Natural killer cell (primary cell): ENCODE results near the gene NOL3. TPM values are rescaled to one million over a fixed set of nuclear protein-coding genes. Genes with fewer than 3 reads are reported as not detected.

Experiments used
- ATAC-seq, 3 donors: fragments of 150-1000 bp in 2 of 3; fragments of 200-7000 bp in 1 of 3; cut with Tn5 transposase; 1 replicate in 1 of 3; 2 replicates in 2 of 3; pipeline ENCODE4 v1.10.0; 2021; ENCODE audit warnings: mild to moderate bottlenecking in 2 of 3, moderate library complexity in 2 of 3
- DNase-seq, 2 donors: peaks; one replicate each; pipeline versions ENCODE4 v3.0.0 to v3.0.0-alpha.2; 2013 to 2021; ENCODE audit warnings: mixed read lengths in 1 of 2
- H3K27ac ChIP-seq: one replicate; pipeline ENCODE4 v1.5.1; 2013; ENCODE audit warnings: mild to moderate bottlenecking, low read length
- H3K27me3 ChIP-seq: one replicate; pipeline ENCODE4 v1.6.1; 2013; ENCODE audit warnings: low read length; ENCODE audit not compliant: control insufficient read depth, insufficient read depth
- H3K36me3 ChIP-seq: one replicate; pipeline ENCODE4 v1.6.1; 2013; ENCODE audit warnings: low read length; ENCODE audit not compliant: control insufficient read depth, insufficient read depth
- H3K4me1 ChIP-seq: one replicate; pipeline ENCODE4 v1.6.1; 2013; ENCODE audit warnings: low read length; ENCODE audit not compliant: control insufficient read depth, insufficient read depth
- H3K4me3 ChIP-seq: one replicate; pipeline ENCODE4 v1.5.1; 2013; ENCODE audit warnings: low read length
- H3K9me3 ChIP-seq: one replicate; pipeline ENCODE4 v1.6.1; 2013; ENCODE audit warnings: low read length; ENCODE audit not compliant: control insufficient read depth, insufficient read depth
- H3K27ac Mint-ChIP-seq, 2 donors: one replicate each; pipeline ENCODE4 v1.8.0; 2022; ENCODE audit warnings: mild to moderate bottlenecking in 2 of 2, mixed read lengths in 2 of 2, moderate library complexity in 1 of 2
- H3K27me3 Mint-ChIP-seq, 2 donors: one replicate each; pipeline ENCODE4 v1.8.0; 2022; ENCODE audit warnings: low read depth in 2 of 2, mixed read lengths in 2 of 2
- H3K36me3 Mint-ChIP-seq: one replicate; pipeline ENCODE4 v1.8.0; 2022; ENCODE audit warnings: mixed read lengths
- H3K4me1 Mint-ChIP-seq, 2 donors: one replicate each; pipeline ENCODE4 v1.8.0; 2022; ENCODE audit warnings: mixed read lengths in 2 of 2
- H3K4me3 Mint-ChIP-seq: one replicate; pipeline ENCODE4 v1.8.0; 2022; ENCODE audit warnings: mild to moderate bottlenecking, moderate library complexity, mixed read lengths
- H3K9me3 Mint-ChIP-seq, 2 donors: one replicate each; pipeline ENCODE4 v1.8.0; 2022; ENCODE audit warnings: mixed read lengths in 2 of 2
- WGBS: methylation state at CpG from one replicate; pipeline ENCODE4 v1.1.7; 2013; ENCODE audit warnings: missing lambda C conversion rate; ENCODE audit not compliant: insufficient coverage; 5-methylcytosine and 5-hydroxymethylcytosine counted together
- intact Hi-C: fragments of 100-400 bp; cut with micrococcal nuclease; formaldehyde crosslinking; loops from one replicate; pipeline ENCODE4 v1.14.2; 2022
- total RNA-seq, 4 donors: library from RNA; stranded (reverse); fragments of 120-200 nt in 1 of 4; gene quantifications; one replicate each; pipeline versions ENCODE4 v1.2.3 to v1.2.4, GENCODE V29; 2013 to 2022
- TF ChIP-seq, protein P1 (sequence below): fragments of 200-600 bp; IDR thresholded peaks from one replicate; pipeline ENCODE4 v1.8.0; 2022; ENCODE audit warnings: antibody characterized with exemption

NOL3 gene
- total RNA-seq, 3 donors from 2014 or later (not counting 1 experiment from before 2014, with no cell fraction given), result 0.88 to 1.3 (median 1.3) TPM

GRCh38 chr16:67129422-67129821 lies 40.9 kb upstream of the NOL3 start:
- no peaks in the 10 kb centered on the region for H3K9me3 ChIP-seq
- H3K36me3 ChIP-seq, result peaks cover 42% of the 10 kb centered on the region
- no peak overlapping the region for H3K4me3 Mint-ChIP-seq
- ATAC-seq (no peak), DNase-seq (no peak)
- intact Hi-C loops, result no loop called here
- peaks cover 0 to 4% of the 10 kb centered on the region in 2 donors for H3K4me1 Mint-ChIP-seq
- H3K4me1 ChIP-seq, result no peaks in the 10 kb centered on the region
- WGBS, result 97% methylated on average over 3 of the region's 3 CpGs
- H3K27me3 ChIP-seq, result no peaks in the 10 kb centered on the region
- no peak overlapping the region for H3K4me3 ChIP-seq
- no peaks in the 10 kb centered on the region for H3K36me3 Mint-ChIP-seq
- no peak overlapping the region for H3K27ac ChIP-seq
- H3K27me3 Mint-ChIP-seq, result no peaks in the 10 kb centered on the region
- H3K27ac Mint-ChIP-seq, result no peak overlapping the region
- H3K9me3 Mint-ChIP-seq, result no peaks in the 10 kb centered on the region
- TF ChIP-seq, protein P1, sequence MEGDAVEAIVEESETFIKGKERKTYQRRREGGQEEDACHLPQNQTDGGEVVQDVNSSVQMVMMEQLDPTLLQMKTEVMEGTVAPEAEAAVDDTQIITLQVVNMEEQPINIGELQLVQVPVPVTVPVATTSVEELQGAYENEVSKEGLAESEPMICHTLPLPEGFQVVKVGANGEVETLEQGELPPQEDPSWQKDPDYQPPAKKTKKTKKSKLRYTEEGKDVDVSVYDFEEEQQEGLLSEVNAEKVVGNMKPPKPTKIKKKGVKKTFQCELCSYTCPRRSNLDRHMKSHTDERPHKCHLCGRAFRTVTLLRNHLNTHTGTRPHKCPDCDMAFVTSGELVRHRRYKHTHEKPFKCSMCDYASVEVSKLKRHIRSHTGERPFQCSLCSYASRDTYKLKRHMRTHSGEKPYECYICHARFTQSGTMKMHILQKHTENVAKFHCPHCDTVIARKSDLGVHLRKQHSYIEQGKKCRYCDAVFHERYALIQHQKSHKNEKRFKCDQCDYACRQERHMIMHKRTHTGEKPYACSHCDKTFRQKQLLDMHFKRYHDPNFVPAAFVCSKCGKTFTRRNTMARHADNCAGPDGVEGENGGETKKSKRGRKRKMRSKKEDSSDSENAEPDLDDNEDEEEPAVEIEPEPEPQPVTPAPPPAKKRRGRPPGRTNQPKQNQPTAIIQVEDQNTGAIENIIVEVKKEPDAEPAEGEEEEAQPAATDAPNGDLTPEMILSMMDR, result no peak

DNA sequence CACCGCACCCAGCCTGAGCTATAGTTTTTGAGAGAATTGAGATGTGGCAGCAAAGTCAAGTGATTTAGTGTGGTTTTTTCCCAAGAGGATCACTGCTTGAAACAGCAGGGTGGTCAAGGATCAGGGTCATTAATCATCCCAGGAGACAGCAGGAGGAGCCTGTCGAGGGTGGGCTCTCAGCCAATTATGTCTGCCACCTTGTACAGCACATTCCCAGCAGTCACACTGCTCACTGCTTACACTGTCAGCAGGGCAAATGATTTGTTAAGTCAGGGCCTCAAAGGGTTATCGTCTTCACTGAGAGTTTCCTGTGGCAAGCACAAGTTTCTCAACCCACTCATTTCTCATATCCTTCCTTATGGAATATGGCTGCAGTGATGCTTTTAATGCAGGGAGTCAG lies 32.7 kb upstream of the NOL3 start:
- TF ChIP-seq, protein P1, result no peak
- no peak for DNase-seq
- Mint-ChIP-seq H3K4me3 (no peak overlapping the region), H3K4me1 (no peaks in the 10 kb centered on the region), H3K36me3 (peaks cover 22% of the 10 kb centered on the region), H3K9me3 (no peaks in the 10 kb centered on the region), H3K27ac (no peak overlapping the region), H3K27me3 (no peaks in the 10 kb centered on the region)
- H3K27ac ChIP-seq, result no peak overlapping the region
- H3K4me3 ChIP-seq, result no peak overlapping the region
- intact Hi-C loops, result no loop called here
- no peaks in the 10 kb centered on the region for H3K9me3 ChIP-seq
- H3K27me3 ChIP-seq, result no peaks in the 10 kb centered on the region
- no peak for ATAC-seq
- peaks cover 69% of the 10 kb centered on the region for H3K36me3 ChIP-seq
- no peaks in the 10 kb centered on the region for H3K4me1 ChIP-seq
- 65% methylated on average over 3 of the region's 3 CpGs for WGBS

DNA sequence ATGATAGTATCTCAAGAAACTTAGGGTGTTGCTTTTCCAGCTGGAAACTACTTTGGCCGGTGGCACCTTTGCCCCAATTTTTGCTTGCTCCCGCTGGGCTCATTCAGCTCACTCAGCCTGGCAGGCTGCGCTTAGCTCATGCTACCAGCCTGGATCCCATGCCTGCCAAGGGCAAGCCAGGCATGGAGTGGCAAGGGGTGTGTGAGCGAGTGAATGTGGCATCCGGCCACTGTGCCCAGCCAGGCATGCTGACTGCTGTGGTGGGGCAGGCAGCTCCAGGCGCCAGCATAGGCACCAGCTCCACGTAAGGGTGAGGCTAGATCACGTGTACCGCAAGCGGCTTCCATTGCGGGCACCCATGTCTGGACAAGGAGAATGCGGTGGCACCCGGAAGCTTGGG lies 28.9 kb upstream of the NOL3 start:
- peaks cover 73% of the 10 kb centered on the region for H3K36me3 ChIP-seq
- no peaks in the 10 kb centered on the region for H3K4me1 ChIP-seq
- Mint-ChIP-seq H3K27ac (no peak overlapping the region), H3K36me3 (peaks cover 15% of the 10 kb centered on the region), H3K27me3 (no peaks in the 10 kb centered on the region), H3K9me3 (no peaks in the 10 kb centered on the region), H3K4me3 (no peak overlapping the region), H3K4me1 (no peaks in the 10 kb centered on the region)
- no peaks in the 10 kb centered on the region for H3K9me3 ChIP-seq
- no peaks in the 10 kb centered on the region for H3K27me3 ChIP-seq
- intact Hi-C loops, result no loop called here
- no peak overlapping the region for H3K4me3 ChIP-seq
- ATAC-seq (no peak), DNase-seq (no peak)
- H3K27ac ChIP-seq, result no peak overlapping the region
- TF ChIP-seq, protein P1, result no peak
- 94% methylated on average over 13 of the region's 13 CpGs for WGBS

- no peaks in the 10 kb centered on the region for H3K4me1 ChIP-seq
- no peaks in the 10 kb centered on the region for H3K9me3 ChIP-seq
- DNase-seq (no peak), ATAC-seq (no peak)
- no peaks in the 10 kb centered on the region for H3K27me3 Mint-ChIP-seq
- H3K27me3 ChIP-seq, result no peaks in the 10 kb centered on the region
- no peak overlapping the region for H3K4me3 Mint-ChIP-seq
- TF ChIP-seq, protein P1, result no peak
- peaks cover 76% of the 10 kb centered on the region for H3K36me3 ChIP-seq
- H3K36me3 Mint-ChIP-seq, result peaks cover 15% of the 10 kb centered on the region
- no peak overlapping the region for H3K4me3 ChIP-seq
- no peak overlapping the region for H3K27ac Mint-ChIP-seq
- intact Hi-C loops, result no loop called here
- H3K4me1 Mint-ChIP-seq, result no peaks in the 10 kb centered on the region
- 97% methylated on average over 9 of the region's 9 CpGs for WGBS
- no peaks in the 10 kb centered on the region for H3K9me3 Mint-ChIP-seq
- H3K27ac ChIP-seq, result no peak overlapping the region
Measured at GRCh38 chr16:67142342-67142741, 28.0 kb upstream of the NOL3 start.
